SH-SY5Y (cell line): ENCODE measurements around the gene KRTAP29-1.

Experiments
- GATA2 ChIP-seq: IDR thresholded peaks from 2 replicates; pipeline ENCODE4 v1.6.1; 2011; ENCODE audit warnings: mild to moderate bottlenecking, low read depth, low read length
- GATA3 ChIP-seq: IDR thresholded peaks from 2 replicates; pipeline ENCODE4 v1.6.1; 2011; ENCODE audit warnings: low read depth, mild to moderate bottlenecking, low read length, moderate library complexity

DNA sequence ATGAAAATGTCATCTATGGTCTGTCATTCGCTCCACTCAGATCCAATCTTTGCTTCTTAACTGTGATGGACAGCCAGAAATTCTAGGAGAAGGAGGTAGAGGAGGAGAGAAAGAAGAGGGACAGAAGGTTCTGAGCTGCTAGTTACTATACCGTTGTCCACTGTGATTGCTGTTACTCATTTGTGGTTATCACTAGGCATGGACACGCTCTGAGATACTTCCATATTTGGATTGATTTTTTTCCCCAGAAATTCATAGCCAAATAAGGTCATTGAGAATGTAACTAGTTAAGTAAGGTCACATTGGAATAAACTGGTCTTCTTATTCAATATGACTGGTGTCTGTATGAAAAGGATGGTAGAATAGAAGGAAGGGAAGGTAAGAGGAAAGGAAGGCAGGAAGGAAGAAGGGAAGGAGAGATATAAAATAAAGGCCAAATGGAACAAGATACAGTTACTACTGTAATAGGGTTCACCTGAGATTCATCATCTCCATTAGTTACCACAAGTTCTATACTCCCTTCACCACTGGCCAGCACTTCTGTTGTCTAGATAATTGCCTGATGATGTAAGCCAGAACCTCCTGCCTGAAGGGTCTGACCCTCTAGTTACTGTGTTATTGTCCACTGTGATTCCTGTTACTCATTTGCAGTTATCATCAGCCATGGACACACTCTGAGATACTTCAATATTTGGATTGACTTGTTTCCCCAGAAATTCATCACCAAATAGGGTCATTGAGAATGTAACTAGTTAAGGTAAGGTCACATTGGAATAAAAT lies 24.3 kb downstream of the KRTAP29-1 start:
- TF ChIP-seq GATA2 = no peak
- no peak for TF ChIP-seq GATA3
